IMR-90 (cell line): ENCODE results near the gene TAF11L13.
"Not testable (repeated sequence)": the region's sequence is repeated elsewhere in the genome, so short reads cannot be mapped to it uniquely, and the experiment has no call there.

Experiments
- BHLHE40 ChIP-seq: fragments of 150-350 bp; IDR thresholded peaks from 2 replicates; pipeline ENCODE4 v1.6.1; 2016; ENCODE audit warnings: mild to moderate bottlenecking, low read depth, low read length
- CEBPB ChIP-seq: IDR thresholded peaks from 2 replicates; pipeline ENCODE4 v1.6.1; 2012; ENCODE audit warnings: low read depth, low read length, improper control_type of control experiment
- CHD1 ChIP-seq: IDR thresholded peaks from 2 replicates; pipeline ENCODE4 v1.6.1; 2012; ENCODE audit warnings: low read depth, low read length, improper control_type of control experiment
- MAFK ChIP-seq: IDR thresholded peaks from 2 replicates; pipeline ENCODE4 v1.6.1; 2012; ENCODE audit warnings: low read depth, low read length, improper control_type of control experiment
- MAZ ChIP-seq: IDR thresholded peaks from 2 replicates; pipeline ENCODE4 v1.6.1; 2012; ENCODE audit warnings: low read depth, mild to moderate bottlenecking, low read length, improper control_type of control experiment, moderate library complexity, borderline replicate concordance
- POLR2A ChIP-seq: IDR thresholded peaks from 2 replicates; pipeline ENCODE4 v1.6.1; 2012; ENCODE audit warnings: mild to moderate bottlenecking, low read depth, low read length
- RCOR1 ChIP-seq: IDR thresholded peaks from 2 replicates; pipeline ENCODE4 v1.6.1; 2012; ENCODE audit warnings: mild to moderate bottlenecking, low read length, improper control_type of control experiment; ENCODE audit not compliant: insufficient replicate concordance
- RFX5 ChIP-seq: IDR thresholded peaks from 2 replicates; pipeline ENCODE4 v1.8.0; 2012; ENCODE audit warnings: low read depth, mild to moderate bottlenecking, low read length, moderate library complexity
- SMC3 ChIP-seq: fragments of 150-350 bp; IDR thresholded peaks from 2 replicates; pipeline ENCODE4 v1.6.1; 2016; ENCODE audit warnings: low read depth, mild to moderate bottlenecking, antibody characterized with exemption, low read length, moderate library complexity
- TF ChIP-seq, protein P1 (sequence below): conservative IDR thresholded peaks from 2 replicates; pipeline ENCODE4 v1.5.1; 2012; ENCODE audit warnings: mild to moderate bottlenecking, low read depth, low read length, improper control_type of control experiment
- TF ChIP-seq, protein P2 (sequence below): fragments of 150-350 bp; IDR thresholded peaks from 2 replicates; pipeline ENCODE4 v1.6.1; 2016; ENCODE audit warnings: low read depth, mild to moderate bottlenecking, low read length, moderate library complexity, borderline replicate concordance

DNA sequence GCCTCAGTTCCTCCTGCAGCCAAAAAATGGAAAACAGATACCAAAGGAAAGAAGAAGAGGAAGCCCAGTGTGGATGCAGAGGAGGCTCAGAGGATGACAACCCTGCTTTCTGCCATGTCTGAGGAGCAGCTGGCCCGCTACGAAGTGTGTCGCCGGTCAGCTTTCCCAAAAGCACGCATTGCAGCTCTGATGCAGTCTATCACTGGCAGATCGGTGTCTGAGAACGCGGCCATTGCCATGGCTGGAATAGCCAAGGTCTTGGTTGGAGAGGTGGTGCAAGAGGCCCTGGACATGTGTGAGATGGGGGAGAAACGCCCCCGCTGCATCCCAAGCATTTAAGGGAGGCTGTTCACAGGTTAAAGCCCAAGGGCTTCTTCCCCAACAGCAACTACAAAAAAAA is 17.3 kb downstream of the TAF11L13 start:
- TF ChIP-seq, protein P1, sequence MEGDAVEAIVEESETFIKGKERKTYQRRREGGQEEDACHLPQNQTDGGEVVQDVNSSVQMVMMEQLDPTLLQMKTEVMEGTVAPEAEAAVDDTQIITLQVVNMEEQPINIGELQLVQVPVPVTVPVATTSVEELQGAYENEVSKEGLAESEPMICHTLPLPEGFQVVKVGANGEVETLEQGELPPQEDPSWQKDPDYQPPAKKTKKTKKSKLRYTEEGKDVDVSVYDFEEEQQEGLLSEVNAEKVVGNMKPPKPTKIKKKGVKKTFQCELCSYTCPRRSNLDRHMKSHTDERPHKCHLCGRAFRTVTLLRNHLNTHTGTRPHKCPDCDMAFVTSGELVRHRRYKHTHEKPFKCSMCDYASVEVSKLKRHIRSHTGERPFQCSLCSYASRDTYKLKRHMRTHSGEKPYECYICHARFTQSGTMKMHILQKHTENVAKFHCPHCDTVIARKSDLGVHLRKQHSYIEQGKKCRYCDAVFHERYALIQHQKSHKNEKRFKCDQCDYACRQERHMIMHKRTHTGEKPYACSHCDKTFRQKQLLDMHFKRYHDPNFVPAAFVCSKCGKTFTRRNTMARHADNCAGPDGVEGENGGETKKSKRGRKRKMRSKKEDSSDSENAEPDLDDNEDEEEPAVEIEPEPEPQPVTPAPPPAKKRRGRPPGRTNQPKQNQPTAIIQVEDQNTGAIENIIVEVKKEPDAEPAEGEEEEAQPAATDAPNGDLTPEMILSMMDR: not testable (repeated sequence)
- not testable (repeated sequence) for TF ChIP-seq MAFK, POLR2A, RFX5, CEBPB, SMC3, CHD1, MAZ, RCOR1, BHLHE40
- TF ChIP-seq, protein P2, sequence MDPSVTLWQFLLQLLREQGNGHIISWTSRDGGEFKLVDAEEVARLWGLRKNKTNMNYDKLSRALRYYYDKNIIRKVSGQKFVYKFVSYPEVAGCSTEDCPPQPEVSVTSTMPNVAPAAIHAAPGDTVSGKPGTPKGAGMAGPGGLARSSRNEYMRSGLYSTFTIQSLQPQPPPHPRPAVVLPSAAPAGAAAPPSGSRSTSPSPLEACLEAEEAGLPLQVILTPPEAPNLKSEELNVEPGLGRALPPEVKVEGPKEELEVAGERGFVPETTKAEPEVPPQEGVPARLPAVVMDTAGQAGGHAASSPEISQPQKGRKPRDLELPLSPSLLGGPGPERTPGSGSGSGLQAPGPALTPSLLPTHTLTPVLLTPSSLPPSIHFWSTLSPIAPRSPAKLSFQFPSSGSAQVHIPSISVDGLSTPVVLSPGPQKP: not testable (repeated sequence)
